H1 (cell line): Measurements from ENCODE around the gene ZNF362. TPM values are rescaled to one million over a fixed set of nuclear protein-coding genes. Genes with fewer than 3 reads are reported as not detected.

ENCODE experiments used
- CTCF ChIA-PET: fragments of 300-600 bp; sonication (Branson Sonifier 250); formaldehyde crosslinking; loops from one replicate; lab custom pipeline; 2021; ENCODE audit not compliant: partially characterized antibody; lab: Charles Lee
- POLR2A ChIA-PET: fragments of 300-600 bp; sonication (Branson Sonifier 250); formaldehyde crosslinking; loops from one replicate; lab custom pipeline; 2021; ENCODE audit warnings: inconsistent platforms; ENCODE audit not compliant: partially characterized antibody; lab: Charles Lee
- DNase-seq, 2 experiments: peaks; one replicate each; pipeline versions ENCODE4 v3.0.0 to v3.0.0-alpha.2; 2010 to 2022; ENCODE audit warnings: low spot score in 2 of 2, low read depth in 1 of 2, mixed read lengths in 1 of 2
- FAIRE-seq: peaks from 2 replicates; lab custom pipeline; 2011; peaks lifted over from hg19 to GRCh38; lab: Jason Lieb, UNC
- H2AFZ ChIP-seq: 2 replicates; pipeline ENCODE4 v1.8.1; 2012; ENCODE audit warnings: low read length, inconsistent platforms
- H2AK5ac ChIP-seq: 2 replicates; pipeline ENCODE4 v1.6.1; 2013; ENCODE audit warnings: low read depth, low read length
- H2BK120ac ChIP-seq: replicated peaks from 2 replicates; pipeline ENCODE3; 2013; ENCODE audit warnings: low read depth, low read length, inconsistent platforms
- H2BK12ac ChIP-seq: 2 replicates; pipeline ENCODE4 v1.6.1; 2013; ENCODE audit warnings: low read depth, low read length
- H2BK15ac ChIP-seq: 2 replicates; pipeline ENCODE4 v1.6.1; 2013; ENCODE audit warnings: low read length
- H2BK20ac ChIP-seq: 2 replicates; pipeline ENCODE4 v1.6.1; 2013; ENCODE audit warnings: low read length
- H2BK5ac ChIP-seq: 2 replicates; pipeline ENCODE4 v1.6.1; 2013; ENCODE audit warnings: low read depth, low read length
- H3K14ac ChIP-seq: 2 replicates; pipeline ENCODE4 v1.6.1; 2013; ENCODE audit warnings: inconsistent platforms; ENCODE audit not compliant: insufficient read length
- H3K18ac ChIP-seq: 2 replicates; pipeline ENCODE4 v1.6.1; 2013; ENCODE audit warnings: low read length; ENCODE audit errors: extremely low read depth
- H3K23ac ChIP-seq: 2 replicates; pipeline ENCODE4 v1.6.1; 2013; ENCODE audit warnings: inconsistent platforms; ENCODE audit not compliant: insufficient read length
- H3K23me2 ChIP-seq: 2 replicates; pipeline ENCODE4 v1.6.1; 2013; ENCODE audit warnings: low read depth, low read length
- H3K27ac ChIP-seq: 2 replicates; pipeline ENCODE4 v1.6.1; 2011; ENCODE audit warnings: low read depth, low read length, inconsistent platforms
- H3K27me3 ChIP-seq, 4 experiments: replicated peaks in 1 of 4; 1 replicate in 1 of 4; 2 replicates in 3 of 4; pipeline versions ENCODE4 v1.6.1 to v1.8.1; 2011 to 2013; ENCODE audit warnings: low read length in 3 of 4, mild to moderate bottlenecking in 3 of 4, inconsistent platforms in 2 of 4, mixed read lengths in 2 of 4, moderate library complexity in 1 of 4; ENCODE audit not compliant: control insufficient read depth in 3 of 4, insufficient read depth in 3 of 4; ENCODE audit errors: extremely low read depth in 1 of 4
- H3K36me3 ChIP-seq, 4 experiments: 2 replicates each; pipeline versions ENCODE4 v1.6.1 to v1.8.1; 2011 to 2013; ENCODE audit warnings: mild to moderate bottlenecking in 4 of 4, low read length in 3 of 4, moderate library complexity in 2 of 4, control low read depth in 1 of 4, inconsistent platforms in 1 of 4; ENCODE audit not compliant: insufficient read depth in 4 of 4, control insufficient read depth in 2 of 4
- H3K4ac ChIP-seq: replicated peaks from 2 replicates; pipeline ENCODE3; 2013; ENCODE audit warnings: low read length, low read depth, mixed read lengths, inconsistent platforms; ENCODE audit not compliant: insufficient read length
- H3K4me1 ChIP-seq, 4 experiments: replicated peaks in 1 of 4; 1 replicate in 1 of 4; 2 replicates in 3 of 4; pipeline versions ENCODE4 v1.6.1 to v1.8.1; 2011 to 2013; ENCODE audit warnings: low read length in 3 of 4, inconsistent platforms in 2 of 4, mixed read lengths in 1 of 4; ENCODE audit not compliant: insufficient read depth in 4 of 4, control insufficient read depth in 3 of 4
- H3K4me2 ChIP-seq, 2 experiments: 2 replicates each; pipeline versions ENCODE4 v1.6.1 to v1.8.1; 2011 to 2013; ENCODE audit warnings: low read depth in 2 of 2, low read length in 2 of 2, control low read depth in 1 of 2, inconsistent platforms in 1 of 2, mild to moderate bottlenecking in 1 of 2; ENCODE audit not compliant: insufficient read depth in 1 of 2
- H3K4me3 ChIP-seq, 4 experiments: fragments of 200-600, 300-600 bp in 1 of 4; sonication (generic), shearing (Covaris generic), sonication (Bioruptor Twin) in 1 of 4; 2 replicates each; pipeline versions ENCODE4 v1.5.1 to v1.8.1; 2011 to 2016; ENCODE audit warnings: low read length in 4 of 4, low read depth in 3 of 4, control low read depth in 2 of 4, inconsistent platforms in 2 of 4, mild to moderate bottlenecking in 2 of 4, mixed read lengths in 1 of 4, moderate library complexity in 1 of 4; ENCODE audit not compliant: insufficient read depth in 2 of 4; ENCODE audit errors: extremely low read depth in 1 of 4
- H3K56ac ChIP-seq: replicated peaks from 2 replicates; pipeline ENCODE3; 2013; ENCODE audit warnings: low read depth, mild to moderate bottlenecking, mixed read lengths, low read length, inconsistent platforms; ENCODE audit not compliant: insufficient read length
- H3K79me1 ChIP-seq: 2 replicates; pipeline ENCODE4 v1.6.1; 2013; ENCODE audit warnings: low read depth, low read length, control low read depth
- H3K79me2 ChIP-seq, 2 experiments: 2 replicates each; pipeline versions ENCODE4 v1.6.1 to v1.8.1; 2012 to 2013; ENCODE audit warnings: low read length in 2 of 2, mild to moderate bottlenecking in 2 of 2, inconsistent platforms in 1 of 2; ENCODE audit not compliant: insufficient read depth in 2 of 2, control insufficient read depth in 1 of 2
- H3K9ac ChIP-seq, 4 experiments: replicated peaks in 1 of 4; 1 replicate in 1 of 4; 2 replicates in 3 of 4; pipeline versions ENCODE4 v1.6.1 to v1.8.1; 2011 to 2013; ENCODE audit warnings: low read depth in 3 of 4, low read length in 3 of 4, control low read depth in 2 of 4, mild to moderate bottlenecking in 2 of 4, moderate library complexity in 2 of 4, inconsistent platforms in 1 of 4; ENCODE audit errors: extremely low read depth in 1 of 4
- H3K9me3 ChIP-seq, 2 experiments: 2 replicates each; pipeline versions ENCODE4 v1.6.1 to v1.8.1; 2012 to 2013; ENCODE audit warnings: mild to moderate bottlenecking in 2 of 2, moderate library complexity in 2 of 2, control low read depth in 1 of 2, inconsistent platforms in 1 of 2, low read depth in 1 of 2, low read length in 1 of 2, mixed read lengths in 1 of 2; ENCODE audit not compliant: insufficient read depth in 2 of 2
- H4K20me1 ChIP-seq, 2 experiments: replicated peaks in 1 of 2; 2 replicates each; pipeline versions ENCODE3 to v1.8.1; 2011 to 2013; ENCODE audit warnings: inconsistent platforms in 2 of 2, low read length in 2 of 2, mild to moderate bottlenecking in 1 of 2; ENCODE audit not compliant: insufficient read depth in 2 of 2, control insufficient read depth in 1 of 2
- H4K5ac ChIP-seq: 2 replicates; pipeline ENCODE4 v1.6.1; 2013; ENCODE audit warnings: low read length, low read depth, mixed read lengths, inconsistent platforms; ENCODE audit not compliant: insufficient read length
- H4K8ac ChIP-seq: 2 replicates; pipeline ENCODE4 v1.8.0; 2013; ENCODE audit warnings: mild to moderate bottlenecking, moderate library complexity, low read length, inconsistent platforms; ENCODE audit not compliant: insufficient read depth; ENCODE audit errors: extremely low read depth
- H4K91ac ChIP-seq: replicated peaks from 2 replicates; pipeline ENCODE3; 2013; ENCODE audit warnings: low read length, mixed read lengths, inconsistent platforms; ENCODE audit not compliant: insufficient read length
- CHD1 ChIP-seq: IDR thresholded peaks from 2 replicates; pipeline ENCODE4 v1.6.1; 2012; ENCODE audit warnings: low read depth, low read length, improper control_type of control experiment
- EP300 ChIP-seq, 2 experiments: IDR thresholded peaks; 1 replicate in 1 of 2; 2 replicates in 1 of 2; pipeline ENCODE4 v1.6.1; 2011 to 2012; ENCODE audit warnings: low read depth in 2 of 2, low read length in 2 of 2, mild to moderate bottlenecking in 2 of 2, borderline replicate concordance in 1 of 2, inconsistent platforms in 1 of 2, moderate library complexity in 1 of 2
- KDM1A ChIP-seq: fragments of 200-600, 300-600 bp; sonication (generic); IDR thresholded peaks from 2 replicates; pipeline ENCODE4 v1.7.1; 2016; ENCODE audit warnings: mild to moderate bottlenecking, low read length, borderline replicate concordance
- PHF8 ChIP-seq: fragments of 200-600 bp; sonication (generic); conservative IDR thresholded peaks from 2 replicates; pipeline ENCODE4 v1.7.1; 2012; ENCODE audit warnings: low read depth, mild to moderate bottlenecking, inconsistent platforms, low read length, moderate library complexity
- RXRA ChIP-seq: IDR thresholded peaks from 2 replicates; pipeline ENCODE4 v1.6.1; 2011; ENCODE audit warnings: low read depth, mild to moderate bottlenecking, low read length, moderate library complexity; ENCODE audit not compliant: insufficient read depth
- SIX5 ChIP-seq: IDR thresholded peaks from 2 replicates; pipeline ENCODE4 v1.6.1; 2011; ENCODE audit warnings: mild to moderate bottlenecking, low read depth, low read length
- SRF ChIP-seq: IDR thresholded peaks from 2 replicates; pipeline ENCODE4 v1.6.1; 2011; ENCODE audit warnings: mild to moderate bottlenecking, low read depth, low read length, moderate library complexity
- SUZ12 ChIP-seq: fragments of 200-600 bp; sonication (generic); IDR thresholded peaks from 2 replicates; pipeline ENCODE4 v1.6.1; 2012; ENCODE audit warnings: mild to moderate bottlenecking, inconsistent platforms, low read length, moderate library complexity, mixed read lengths
- TAF7 ChIP-seq: optimal IDR thresholded peaks from 2 replicates; pipeline ENCODE3; 2011; ENCODE audit warnings: low read depth, mild to moderate bottlenecking, inconsistent platforms, low read length, moderate library complexity, borderline replicate concordance
- TBP ChIP-seq: IDR thresholded peaks from 2 replicates; pipeline ENCODE4 v1.6.1; 2011; ENCODE audit warnings: low read depth, low read length, improper control_type of control experiment
- WGBS, 2 experiments: shearing (Covaris generic) in 1 of 2; methylation state at CpG; one replicate each; pipeline versions ENCODE4 v1.1.6 to v1.1.7; 2013 to 2015; ENCODE audit warnings: low lambda C conversion rate in 2 of 2, mixed read lengths in 2 of 2, inconsistent platforms in 1 of 2, low coverage in 1 of 2, missing lambda C conversion rate in 1 of 2; ENCODE audit not compliant: insufficient replicate concordance in 2 of 2, insufficient coverage in 1 of 2, insufficient read length in 1 of 2; ENCODE audit errors: extremely low coverage in 1 of 2, missing lambda C conversion rate in 1 of 2; 5-methylcytosine and 5-hydroxymethylcytosine counted together
- polyA plus RNA-seq, 7 experiments: library from polyadenylated mRNA; depleted of rRNA in 3 of 7; stranded (reverse) in 5 of 7; unstranded in 2 of 7; fragments of >200 nt in 5 of 7; fragments of 200-250 nt in 2 of 7; gene quantifications; 1 replicate in 5 of 7; 2 replicates in 1 of 7; 4 replicates in 1 of 7; pipeline versions ENCODE4 v1.2.1 to v1.2.3, GENCODE V29; 2011 to 2013; ENCODE audit warnings: missing spikeins in 2 of 7, mixed read lengths in 2 of 7
- total RNA-seq: library from RNA; stranded (reverse); fragmentation: NEBNext Ultra II Directional; extraction: Animal tissue kit (Norgen Biotek cat#: 25700); gene quantifications from 2 replicates; pipeline ENCODE4 v1.2.1, GENCODE V29; 2021
- TF ChIP-seq, protein P1 (sequence below): IDR thresholded peaks from 2 replicates; pipeline ENCODE4 v1.6.1; 2011; ENCODE audit warnings: low read depth, mild to moderate bottlenecking, low read length; ENCODE audit not compliant: insufficient read depth

ZNF362 gene
- total and polyA plus RNA-seq, 2 of the 8 experiments (the other 6 are each of a cell fraction or from before 2014, with no cell fraction given), result 24.2 to 27.8 TPM

DNA sequence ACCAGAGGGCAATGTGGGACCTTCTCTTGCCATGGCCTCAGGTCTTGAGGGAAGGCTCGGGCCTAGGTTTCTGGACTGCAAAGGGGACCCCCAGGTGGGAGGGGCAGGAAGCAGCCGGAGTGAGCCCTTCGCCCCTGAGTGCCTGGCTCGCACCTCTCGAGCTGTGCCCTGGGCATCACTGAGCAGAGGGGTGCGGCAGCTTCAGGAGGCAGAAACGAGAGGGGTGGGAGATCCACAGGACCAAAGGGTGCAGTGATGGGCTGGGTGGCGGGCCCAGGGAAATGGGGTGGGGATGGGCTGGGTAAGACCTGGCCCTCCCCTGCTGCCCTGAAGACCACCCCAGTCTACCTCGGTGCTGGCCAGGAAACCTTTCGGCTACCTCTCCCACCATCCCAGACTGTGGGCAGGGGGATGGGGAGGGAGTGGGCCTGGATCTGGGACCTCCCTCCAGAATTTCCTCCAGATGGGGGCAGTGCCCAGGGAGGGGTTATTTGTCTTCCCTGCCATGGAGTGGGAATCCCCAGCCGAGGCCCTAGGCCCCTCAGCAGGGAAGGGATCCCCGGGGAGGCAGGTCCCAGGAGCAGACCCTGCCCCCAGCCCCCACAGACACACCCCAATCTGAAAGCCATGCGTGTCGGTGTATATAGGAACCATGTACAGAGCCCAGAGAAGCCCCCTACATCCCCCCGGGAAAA is 43.3 kb downstream of the ZNF362 start:
- CTCF ChIA-PET, result interaction anchor here (0.5 to 7.8 kb wide), 21 partner anchors 7 to 1449 kb away, joined by 3 to 180 read pairs (median 7); partner anchors contain the start of gene ZSCAN20
- no peak for TF ChIP-seq SRF
- no peak for TF ChIP-seq SIX5
- TF ChIP-seq EP300 (IDR thresholded peaks at IDR 0.05; ENCODE audit: borderline replicate concordance in 1 of 2, low read depth in 2 of 2, low read length in 2 of 2), result no peak
- TF ChIP-seq, protein P1, sequence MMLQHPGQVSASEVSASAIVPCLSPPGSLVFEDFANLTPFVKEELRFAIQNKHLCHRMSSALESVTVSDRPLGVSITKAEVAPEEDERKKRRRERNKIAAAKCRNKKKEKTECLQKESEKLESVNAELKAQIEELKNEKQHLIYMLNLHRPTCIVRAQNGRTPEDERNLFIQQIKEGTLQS, result no peak
- no peak for TF ChIP-seq KDM1A
- TF ChIP-seq PHF8, result no peak
- TF ChIP-seq RXRA, result no peak
- TF ChIP-seq CHD1, result no peak
- TF ChIP-seq TAF7, result no peak
- TF ChIP-seq SUZ12, result no peak
- no peak for TF ChIP-seq TBP

More for the DNA sequence above, 43.3 kb downstream of the ZNF362 start:
- H3K27ac ChIP-seq, result no peak overlapping the region
- no peak overlapping the region for H3K4me3 ChIP-seq
- 0 out of 7 replicates have a peak, but pooled peaks cover 0 to 4% (median 0%) of the 10 kb centered on the region in 4 experiments for H3K27me3 ChIP-seq
- DNase-seq (no peak), FAIRE-seq (no peak)
- H2BK120ac ChIP-seq, result no peak overlapping the region
- H4K91ac ChIP-seq, result no peak overlapping the region
- no peak overlapping the region for H2BK15ac ChIP-seq
- no peak overlapping the region for H3K4me2 ChIP-seq
- POLR2A ChIA-PET, result interaction anchor here (0.7 kb wide), 1 partner anchor 314 kb away, joined by 3 read pairs; no protein-coding TSS in a partner anchor
- H3K4ac ChIP-seq, result no peak overlapping the region
- H3K18ac ChIP-seq, result no peak overlapping the region
- H3K79me1 ChIP-seq, result no peaks in the 10 kb centered on the region
- no peak overlapping the region for H3K14ac ChIP-seq
- H4K20me1 ChIP-seq, result peaks cover 2 to 7% of the 10 kb centered on the region in 2 experiments
- H3K4me1 ChIP-seq, result peaks cover 0 to 8% (median 0%) of the 10 kb centered on the region in 4 experiments; a peak in 3 of 7 replicates
- H3K36me3 ChIP-seq, result peaks cover 0 to 12% (median 4%) of the 10 kb centered on the region in 4 experiments; a peak in 6 of 8 replicates
- H4K8ac ChIP-seq, result no peak overlapping the region
- H3K23me2 ChIP-seq, result no peaks in the 10 kb centered on the region
- no peak overlapping the region for H2AK5ac ChIP-seq
- no peaks in the 10 kb centered on the region for H3K79me2 ChIP-seq
- H2BK5ac ChIP-seq, result no peak overlapping the region
- H2AFZ ChIP-seq, result no peak overlapping the region
- no peak overlapping the region for H4K5ac ChIP-seq
- H2BK20ac ChIP-seq, result no peak overlapping the region
- no peaks in the 10 kb centered on the region for H3K9me3 ChIP-seq
- H3K23ac ChIP-seq, result no peak overlapping the region
- WGBS, 2 experiments, result 90% methylated on average over 12 of the region's 15 CpGs; no CpG with 5 or more reads in 1 of the 2 experiments
- no peak overlapping the region for H3K9ac ChIP-seq
- H3K56ac ChIP-seq, result no peak overlapping the region
- no peak overlapping the region for H2BK12ac ChIP-seq
